ENCODE measurements around the gene TRMO. TPM values are rescaled to one million over a fixed set of nuclear protein-coding genes. Genes with fewer than 3 reads are reported as not detected.

TRMO gene
- total RNA-seq, 2 experiments from 2014 or later, result 18.7 to 19.2 TPM

- no peaks in the 10 kb centered on the region for H3K9me3 Mint-ChIP-seq (ENCODE audit: insufficient read depth)
- H3K27ac Mint-ChIP-seq, result peak overlapping the region; percentile 98
- CTCF ChIA-PET, result interaction anchor here (0.8 to 11.0 kb wide), 5 partner anchors 9 to 129 kb away, joined by 4 to 222 read pairs (median 7); partner anchors contain the start of genes ANP32B and TRMO
- DNase-seq, result peak; percentile 74
- POLR2A ChIA-PET, result interaction anchor here (0.6 to 3.7 kb wide), 5 partner anchors 13 to 352 kb away, joined by 3 to 76 read pairs (median 4); partner anchors contain the start of genes ANP32B, NCBP1, TRMO and TSTD2
- H3K4me3 Mint-ChIP-seq, result peak overlapping the region; percentile 79
- ATAC-seq, result peak; percentile 80
- peaks cover 53% of the 10 kb centered on the region for H3K36me3 Mint-ChIP-seq (ENCODE audit: low read depth)
- peaks cover 75% of the 10 kb centered on the region for H3K4me1 Mint-ChIP-seq (ENCODE audit: low read depth)
- no peaks in the 10 kb centered on the region for H3K27me3 Mint-ChIP-seq (ENCODE audit: low read depth)
Observed at GRCh38 chr9:97905228-97905627, 17.1 kb downstream of the TRMO start.

- peak; percentile 84 for DNase-seq
- Mint-ChIP-seq H3K9me3 (ENCODE audit: insufficient read depth) (no peaks in the 10 kb centered on the region), H3K4me3 (peak overlapping the region; percentile 79), H3K27me3 (ENCODE audit: low read depth) (no peaks in the 10 kb centered on the region), H3K27ac (peak overlapping the region; percentile 98), H3K4me1 (ENCODE audit: low read depth) (peaks cover 73% of the 10 kb centered on the region), H3K36me3 (ENCODE audit: low read depth) (peaks cover 50% of the 10 kb centered on the region)
- POLR2A ChIA-PET, result interaction anchor here (0.5 to 3.7 kb wide), 8 partner anchors 9 to 352 kb away, joined by 3 to 76 read pairs (median 4); partner anchors contain the start of genes ANP32B, NCBP1, TRMO and TSTD2
- ATAC-seq, result peak; percentile 84
- CTCF ChIA-PET, result interaction anchor here (0.8 to 11.0 kb wide), 5 partner anchors 8 to 130 kb away, joined by 4 to 222 read pairs (median 7); partner anchors contain the start of genes ANP32B and TRMO
Observed at GRCh38 chr9:97904725-97905124, 17.6 kb downstream of the TRMO start.

- DNase-seq, result no peak
- CTCF ChIA-PET, result interaction anchor here (1.0 to 11.0 kb wide), 8 partner anchors 8 to 1047 kb away, joined by 3 to 222 read pairs (median 7); partner anchors contain the start of gene TRMO
- ATAC-seq, result no peak
- Mint-ChIP-seq H3K27ac (peak overlapping the region; percentile 66), H3K4me1 (ENCODE audit: low read depth) (peaks cover 63% of the 10 kb centered on the region), H3K36me3 (ENCODE audit: low read depth) (peaks cover 41% of the 10 kb centered on the region), H3K27me3 (ENCODE audit: low read depth) (no peaks in the 10 kb centered on the region), H3K9me3 (ENCODE audit: insufficient read depth) (no peaks in the 10 kb centered on the region), H3K4me3 (peak overlapping the region; percentile 24)
- POLR2A ChIA-PET, result interaction anchor here (3.8 kb wide), 1 partner anchor 18 kb away, joined by 27 read pairs; the partner anchor contains the start of gene TRMO
Observed at GRCh38 chr9:97903177-97903576, 19.1 kb downstream of the TRMO start.

GRCh38 chr9:97900738-97901565 lies 21.3 kb downstream of the TRMO start:
- ATAC-seq (no peak), DNase-seq (peak; percentile 46)
- no peaks in the 10 kb centered on the region for H3K27me3 Mint-ChIP-seq (ENCODE audit: low read depth)
- no peaks in the 10 kb centered on the region for H3K9me3 Mint-ChIP-seq (ENCODE audit: insufficient read depth)
- H3K36me3 Mint-ChIP-seq (ENCODE audit: low read depth), result peaks cover 30% of the 10 kb centered on the region
- H3K27ac Mint-ChIP-seq, result no peak overlapping the region
- ChIA-PET CTCF (interaction anchor here (0.7 to 11.0 kb wide), 28 partner anchors 11 to 208 kb away, joined by 3 to 222 read pairs (median 4); partner anchors contain the start of genes TRMO and XPA), POLR2A (interaction anchor here (1.3 to 3.8 kb wide), 3 partner anchors 10 to 354 kb away, joined by 3 to 27 read pairs (median 7); partner anchors contain the start of genes TBC1D2 and TRMO)
- H3K4me3 Mint-ChIP-seq, result no peak overlapping the region
- H3K4me1 Mint-ChIP-seq (ENCODE audit: low read depth), result peaks cover 43% of the 10 kb centered on the region

- DNase-seq (peak; percentile 10), ATAC-seq (no peak)
- CTCF ChIA-PET, result interaction anchor here (0.7 to 11.0 kb wide), 25 partner anchors 10 to 206 kb away, joined by 3 to 222 read pairs (median 4); partner anchors contain the start of genes TRMO and XPA
- Mint-ChIP-seq H3K9me3 (ENCODE audit: insufficient read depth) (no peaks in the 10 kb centered on the region), H3K27me3 (ENCODE audit: low read depth) (no peaks in the 10 kb centered on the region), H3K36me3 (ENCODE audit: low read depth) (peaks cover 28% of the 10 kb centered on the region), H3K4me1 (ENCODE audit: low read depth) (peaks cover 38% of the 10 kb centered on the region), H3K27ac (no peak overlapping the region), H3K4me3 (no peak overlapping the region)
- POLR2A ChIA-PET, result interaction anchor here (1.3 to 3.8 kb wide), 3 partner anchors 10 to 355 kb away, joined by 3 to 27 read pairs (median 7); partner anchors contain the start of genes TBC1D2 and TRMO
Observed at GRCh38 chr9:97900103-97900737, 22.1 kb downstream of the TRMO start.

- Mint-ChIP-seq H3K36me3 (ENCODE audit: low read depth) (peaks cover 9% of the 10 kb centered on the region), H3K27me3 (ENCODE audit: low read depth) (no peaks in the 10 kb centered on the region), H3K27ac (no peak overlapping the region), H3K9me3 (ENCODE audit: insufficient read depth) (no peaks in the 10 kb centered on the region), H3K4me1 (ENCODE audit: low read depth) (peaks cover 5% of the 10 kb centered on the region), H3K4me3 (no peak overlapping the region)
- ATAC-seq (no peak), DNase-seq (no peak)
- CTCF ChIA-PET, result interaction anchor here (0.6 to 9.1 kb wide), 6 partner anchors 9 to 394 kb away, joined by 3 to 107 read pairs (median 4); partner anchors contain the start of gene TRMO
- POLR2A ChIA-PET, result interaction anchor here (0.8 to 1.1 kb wide), 2 partner anchors 9 to 27 kb away, joined by 3 to 6 read pairs; partner anchors contain the start of gene TRMO
Observed at GRCh38 chr9:97895695-97896332, 26.5 kb downstream of the TRMO start.

- Mint-ChIP-seq H3K4me3 (no peak overlapping the region), H3K27me3 (ENCODE audit: low read depth) (no peaks in the 10 kb centered on the region), H3K27ac (no peak overlapping the region), H3K4me1 (ENCODE audit: low read depth) (peaks cover 1% of the 10 kb centered on the region), H3K36me3 (ENCODE audit: low read depth) (peaks cover 8% of the 10 kb centered on the region), H3K9me3 (ENCODE audit: insufficient read depth) (no peaks in the 10 kb centered on the region)
- ChIA-PET CTCF (interaction anchor here (1.2 to 9.1 kb wide), 3 partner anchors 11 to 183 kb away, joined by 3 to 107 read pairs (median 7); partner anchors contain the start of gene TRMO), POLR2A (interaction anchor here (1.1 kb wide), 1 partner anchor 27 kb away, joined by 6 read pairs; the partner anchor contains the start of gene TRMO)
- no peak for ATAC-seq
- no peak for DNase-seq
Observed at GRCh38 chr9:97895211-97895610, 27.1 kb downstream of the TRMO start.

- ChIA-PET CTCF (interaction anchor here (0.7 to 9.1 kb wide), 5 partner anchors 10 to 371 kb away, joined by 3 to 213 read pairs (median 5); partner anchors contain the start of gene TRMO), POLR2A (interaction anchor here (0.6 kb wide), 1 partner anchor 89 kb away, joined by 3 read pairs; no protein-coding TSS in a partner anchor)
- Mint-ChIP-seq H3K27me3 (ENCODE audit: low read depth) (no peaks in the 10 kb centered on the region), H3K27ac (no peak overlapping the region), H3K36me3 (ENCODE audit: low read depth) (peaks cover 6% of the 10 kb centered on the region), H3K4me3 (no peak overlapping the region), H3K9me3 (ENCODE audit: insufficient read depth) (no peaks in the 10 kb centered on the region), H3K4me1 (ENCODE audit: low read depth) (peaks cover 6% of the 10 kb centered on the region)
- DNase-seq (no peak), ATAC-seq (no peak)
Observed at GRCh38 chr9:97892421-97892820, 29.9 kb downstream of the TRMO start.

- DNase-seq, result no peak
- H3K36me3 Mint-ChIP-seq (ENCODE audit: low read depth), result peaks cover 6% of the 10 kb centered on the region
- ChIA-PET CTCF (interaction anchor here (2.6 to 9.1 kb wide), 4 partner anchors 11 to 186 kb away, joined by 12 to 213 read pairs (median 69); partner anchors contain the start of gene TRMO), POLR2A (interaction anchor here (1.8 to 2.4 kb wide), 2 partner anchors 8 to 30 kb away, joined by 7 to 9 read pairs; partner anchors contain the start of gene TRMO)
- H3K27me3 Mint-ChIP-seq (ENCODE audit: low read depth), result no peaks in the 10 kb centered on the region
- H3K9me3 Mint-ChIP-seq (ENCODE audit: insufficient read depth), result no peaks in the 10 kb centered on the region
- H3K27ac Mint-ChIP-seq, result no peak overlapping the region
- no peak for ATAC-seq
- no peak overlapping the region for H3K4me3 Mint-ChIP-seq
- peaks cover 6% of the 10 kb centered on the region for H3K4me1 Mint-ChIP-seq (ENCODE audit: low read depth)
Observed at GRCh38 chr9:97891736-97892135, 30.6 kb downstream of the TRMO start.

- DNase-seq (peak; percentile 76), ATAC-seq (peak; percentile 76)
- CTCF ChIA-PET, result interaction anchor here (0.6 to 9.1 kb wide), 35 partner anchors 10 to 393 kb away, joined by 3 to 213 read pairs (median 4); partner anchors contain the start of genes TRMO and XPA
- peaks cover 6% of the 10 kb centered on the region for H3K36me3 Mint-ChIP-seq (ENCODE audit: low read depth)
- no peaks in the 10 kb centered on the region for H3K9me3 Mint-ChIP-seq (ENCODE audit: insufficient read depth)
- H3K27me3 Mint-ChIP-seq (ENCODE audit: low read depth), result no peaks in the 10 kb centered on the region
- no peak overlapping the region for H3K4me3 Mint-ChIP-seq
- peaks cover 6% of the 10 kb centered on the region for H3K4me1 Mint-ChIP-seq (ENCODE audit: low read depth)
- no peak overlapping the region for H3K27ac Mint-ChIP-seq
- POLR2A ChIA-PET, result interaction anchor here (1.8 to 2.4 kb wide), 2 partner anchors 10 to 31 kb away, joined by 7 to 9 read pairs; partner anchors contain the start of gene TRMO
Observed at GRCh38 chr9:97889941-97890887, 32.1 kb downstream of the TRMO start.
